Suprapubic skin (tissue), 4 donors: Measurements from ENCODE around the gene SIK3.

Experiments used
- POLR2A ChIP-seq, 2 donors: fragments of 450-650 bp; IDR thresholded peaks; one replicate each; pipeline ENCODE4 v1.6.1; 2017; ENCODE audit warnings: antibody characterized with exemption in 2 of 2, mild to moderate bottlenecking in 2 of 2, moderate library complexity in 2 of 2
- POLR2AphosphoS5 ChIP-seq, 3 donors: sonication (generic); formaldehyde crosslinking; IDR thresholded peaks; one replicate each; pipeline ENCODE4 v1.6.1; 2017; ENCODE audit warnings: antibody characterized with exemption in 3 of 3

DNA sequence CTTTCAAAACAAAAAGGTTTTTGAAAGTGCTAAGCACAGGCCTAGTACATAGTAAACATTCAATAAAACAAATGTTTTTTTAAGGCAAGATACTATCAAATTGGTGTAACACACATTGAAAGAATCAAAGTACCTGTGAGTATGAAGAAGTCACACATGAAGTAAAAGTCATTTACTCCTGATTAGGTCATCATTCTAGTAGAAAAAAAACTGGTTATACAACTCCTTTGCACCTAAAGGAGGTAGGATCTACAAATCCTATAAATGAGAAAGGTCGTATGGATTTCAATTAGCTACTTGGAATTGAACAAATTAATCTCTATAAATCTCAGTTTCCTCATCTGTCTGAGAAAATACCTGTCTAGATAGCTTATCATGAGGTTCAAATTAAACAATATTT is 80.8 kb downstream of the SIK3 start:
- no peak for TF ChIP-seq POLR2A (IDR thresholded peaks at IDR 0.05)
- no peak for TF ChIP-seq POLR2AphosphoS5 (IDR thresholded peaks at IDR 0.05)
